OCI-LY1 (cell line): ENCODE measurements around the gene B3GAT2.

ENCODE experiments used
- H2AFZ ChIP-seq: fragments of 200-600 bp; sonication (generic), shearing (Covaris generic); 2 replicates; pipeline ENCODE4 v1.6.0; 2014; ENCODE audit warnings: antibody characterized with exemption, mild to moderate bottlenecking, low read length
- H3F3A ChIP-seq: fragments of 200-600 bp; sonication (generic), shearing (Covaris generic); 2 replicates; pipeline ENCODE4 v1.6.0; 2014; ENCODE audit warnings: mild to moderate bottlenecking, antibody characterized with exemption, low read length, moderate library complexity; ENCODE audit not compliant: insufficient read depth
- H3K27ac ChIP-seq: fragments of 200-600 bp; sonication (generic); 2 replicates; pipeline ENCODE4 v1.5.1; 2014; ENCODE audit warnings: low read length, mixed run types, mild to moderate bottlenecking, low read depth; ENCODE audit not compliant: poor library complexity, severe bottlenecking
- H3K27me3 ChIP-seq: fragments of 200-600 bp; sonication (generic); 2 replicates; pipeline ENCODE4 v1.6.0; 2014; ENCODE audit warnings: antibody characterized with exemption, mild to moderate bottlenecking, low read length, moderate library complexity; ENCODE audit not compliant: insufficient read depth
- H3K36me3 ChIP-seq: fragments of 200-600 bp; sonication (generic); 2 replicates; pipeline ENCODE4 v1.6.1; 2014; ENCODE audit warnings: mild to moderate bottlenecking, antibody characterized with exemption, low read length, moderate library complexity, mixed read lengths; ENCODE audit not compliant: insufficient read depth
- H3K4me1 ChIP-seq: fragments of 200-600 bp; sonication (generic); 2 replicates; pipeline ENCODE4 v1.5.1; 2014; ENCODE audit warnings: mild to moderate bottlenecking, low read length, moderate library complexity; ENCODE audit not compliant: insufficient read depth, severe bottlenecking
- H3K4me2 ChIP-seq: fragments of 200-600 bp; sonication (generic), shearing (Covaris generic); 2 replicates; pipeline ENCODE4 v1.6.1; 2014; ENCODE audit warnings: low read length
- H3K4me3 ChIP-seq: fragments of 200-600 bp; sonication (generic); 2 replicates; pipeline ENCODE4 v1.5.1; 2014; ENCODE audit warnings: low read length, low read depth, mild to moderate bottlenecking, mixed read lengths; ENCODE audit not compliant: poor library complexity, severe bottlenecking
- H3K79me2 ChIP-seq: fragments of 200-600 bp; shearing (Covaris generic); 2 replicates; pipeline ENCODE4 v1.6.1; 2016; ENCODE audit warnings: mixed run types, low read length, mixed read lengths; ENCODE audit not compliant: insufficient read depth
- H3K9ac ChIP-seq: fragments of 200-600 bp; sonication (generic), shearing (Covaris generic); 2 replicates; pipeline ENCODE4 v1.6.1; 2014; ENCODE audit warnings: mild to moderate bottlenecking, low read length, mixed read lengths
- H3K9me2 ChIP-seq: fragments of 200-600 bp; sonication (generic), shearing (Covaris generic); 2 replicates; pipeline ENCODE4 v1.6.1; 2014; ENCODE audit warnings: low read depth, mild to moderate bottlenecking, low read length, mixed read lengths
- H3K9me3 ChIP-seq: fragments of 200-600 bp; shearing (Covaris generic); 2 replicates; pipeline ENCODE4 v1.6.1; 2014; ENCODE audit warnings: low read length, mixed read lengths
- H4K20me1 ChIP-seq: fragments of 200-600 bp; sonication (generic), shearing (Covaris generic); 2 replicates; pipeline ENCODE4 v1.6.0; 2016; ENCODE audit warnings: mild to moderate bottlenecking, low read length; ENCODE audit not compliant: insufficient read depth
- CTCF ChIP-seq: fragments of 200-600 bp; sonication (generic), shearing (Covaris generic); IDR thresholded peaks from 2 replicates; pipeline ENCODE4 v1.5.1; 2017; ENCODE audit warnings: mild to moderate bottlenecking, antibody characterized with exemption, low read length, moderate library complexity, mixed read lengths
- EZH2 ChIP-seq: fragments of 200-600 bp; sonication (generic), shearing (Covaris generic); IDR thresholded peaks from 2 replicates; pipeline ENCODE4 v1.8.0; 2017; ENCODE audit warnings: borderline replicate concordance, mixed run types, mild to moderate bottlenecking, antibody characterized with exemption, low read length, moderate library complexity, mixed read lengths

The B3GAT2 gene

GRCh38 chr6:70863343-70863742 lies 93.5 kb downstream of the B3GAT2 start:
- no peaks in the 10 kb centered on the region for H3F3A ChIP-seq
- no peaks in the 10 kb centered on the region for H3K9me3 ChIP-seq
- no peak overlapping the region for H3K4me2 ChIP-seq
- no peaks in the 10 kb centered on the region for H3K9me2 ChIP-seq
- no peak overlapping the region for H2AFZ ChIP-seq
- no peaks in the 10 kb centered on the region for H4K20me1 ChIP-seq
- no peaks in the 10 kb centered on the region for H3K27me3 ChIP-seq
- peaks cover 11% of the 10 kb centered on the region; the same call in 1 of the 2 replicates for H3K36me3 ChIP-seq
- TF ChIP-seq CTCF (no peak), EZH2 (no peak)
- no peaks in the 10 kb centered on the region for H3K79me2 ChIP-seq
- H3K27ac ChIP-seq, result no peak overlapping the region
- H3K4me1 ChIP-seq, result peaks cover 3% of the 10 kb centered on the region
- H3K9ac ChIP-seq, result no peak overlapping the region
- no peak overlapping the region for H3K4me3 ChIP-seq

GRCh38 chr6:70860920-70861319 lies 95.9 kb downstream of the B3GAT2 start:
- H3K27me3 ChIP-seq, result no peaks in the 10 kb centered on the region
- no peak overlapping the region for H3K27ac ChIP-seq
- peaks cover 17% of the 10 kb centered on the region for H3K4me1 ChIP-seq
- no peaks in the 10 kb centered on the region for H3K79me2 ChIP-seq
- no peak overlapping the region for H3K9ac ChIP-seq
- H4K20me1 ChIP-seq, result no peaks in the 10 kb centered on the region
- TF ChIP-seq EZH2 (no peak), CTCF (no peak)
- no peaks in the 10 kb centered on the region for H3K9me2 ChIP-seq
- no peak overlapping the region for H3K4me3 ChIP-seq
- H3F3A ChIP-seq, result no peaks in the 10 kb centered on the region
- H2AFZ ChIP-seq, result no peak overlapping the region
- peaks cover 11% of the 10 kb centered on the region; the same call in 1 of the 2 replicates for H3K36me3 ChIP-seq
- no peaks in the 10 kb centered on the region for H3K9me3 ChIP-seq
- no peak overlapping the region for H3K4me2 ChIP-seq

GRCh38 chr6:70860045-70860444 lies 96.8 kb downstream of the B3GAT2 start:
- H3K9ac ChIP-seq, result no peak overlapping the region
- no peak overlapping the region for H2AFZ ChIP-seq
- H3K4me3 ChIP-seq, result no peak overlapping the region
- peaks cover 11% of the 10 kb centered on the region; the same call in 1 of the 2 replicates for H3K36me3 ChIP-seq
- no peak overlapping the region for H3K4me2 ChIP-seq
- H3K4me1 ChIP-seq, result peaks cover 17% of the 10 kb centered on the region
- TF ChIP-seq EZH2 (no peak), CTCF (no peak)
- H3K27me3 ChIP-seq, result no peaks in the 10 kb centered on the region
- H3K9me3 ChIP-seq, result no peaks in the 10 kb centered on the region
- no peaks in the 10 kb centered on the region for H3K79me2 ChIP-seq
- H3K27ac ChIP-seq, result no peak overlapping the region
- H3F3A ChIP-seq, result no peaks in the 10 kb centered on the region
- no peaks in the 10 kb centered on the region for H4K20me1 ChIP-seq
- H3K9me2 ChIP-seq, result no peaks in the 10 kb centered on the region
